GM21381 (cell line): Measurements from ENCODE around the gene NOL9.
"Not testable (repeated sequence)": the region's sequence is repeated elsewhere in the genome, so short reads cannot be mapped to it uniquely, and the experiment has no call there.

ENCODE experiments used
- ATAC-seq: cut with Tn5 transposase; IDR thresholded peaks from one replicate; pipeline ENCODE4 v1.9.1; 2021; ENCODE audit warnings: mild to moderate bottlenecking, moderate library complexity; ENCODE audit not compliant: unreplicated experiment

NOL9 gene

DNA sequence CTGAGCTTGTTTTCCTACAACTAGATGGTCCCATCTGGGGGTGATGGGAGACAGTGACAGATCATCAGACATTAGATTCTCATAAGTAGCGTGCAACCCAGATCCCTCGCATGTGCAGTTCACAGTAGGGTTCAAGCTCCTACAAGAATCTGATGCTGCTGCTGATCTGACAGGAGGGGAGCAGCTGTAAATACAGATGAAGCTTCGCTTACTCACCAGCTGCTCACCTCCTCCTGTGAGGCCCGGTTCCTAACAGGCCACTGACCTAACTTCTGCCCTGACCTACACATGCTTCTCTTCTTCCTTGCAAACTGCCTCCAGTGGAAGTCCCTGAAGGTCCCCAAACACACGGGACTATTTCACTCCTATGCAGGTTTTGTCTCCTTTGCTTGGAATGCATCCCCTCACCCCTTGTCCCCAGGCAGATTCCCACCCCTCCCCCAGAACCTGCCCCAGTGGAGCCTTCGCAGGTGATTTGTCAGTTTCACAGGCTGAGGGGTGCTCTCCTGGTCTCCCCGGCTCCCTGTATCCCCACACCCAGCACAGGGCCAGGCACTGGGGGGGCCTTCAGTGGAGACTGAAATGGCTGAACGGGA lies 19.8 kb upstream of the NOL9 start:
- no peak for ATAC-seq

DNA sequence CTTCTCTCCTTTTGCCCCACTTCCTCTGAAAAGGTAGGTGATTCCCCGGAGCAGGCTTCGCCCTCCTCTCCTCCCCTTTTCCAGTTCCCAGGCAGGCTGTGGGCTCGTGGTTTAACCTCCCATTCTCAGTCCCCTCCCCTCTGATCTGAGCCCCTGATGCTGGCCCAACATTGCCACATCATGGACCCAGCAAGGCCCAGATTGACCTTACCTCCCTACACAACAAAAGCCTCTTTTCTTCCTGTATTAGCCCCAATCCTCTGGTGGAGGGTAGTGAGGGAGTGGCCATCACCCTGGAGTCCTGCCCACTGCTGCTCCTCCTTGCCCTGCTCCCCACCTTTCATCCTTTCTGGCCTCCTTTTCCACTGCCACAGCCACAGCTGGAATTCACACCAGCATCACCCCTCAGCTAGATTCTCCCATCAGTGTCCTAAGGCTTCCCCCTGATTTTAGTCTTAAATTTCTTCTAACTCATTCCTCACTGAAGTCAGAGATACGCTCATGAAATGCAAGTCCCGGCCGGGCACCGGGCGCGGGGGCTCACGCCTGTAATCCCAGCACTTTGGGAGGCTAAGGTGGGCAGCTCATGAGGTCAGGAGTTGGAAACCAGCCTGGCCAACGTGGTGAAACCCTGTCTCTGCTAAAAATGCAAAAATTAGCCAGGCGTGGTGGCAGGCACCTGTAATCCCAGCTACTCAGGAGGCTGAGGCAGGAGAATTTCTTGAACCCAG lies 18.5 kb upstream of the NOL9 start:
- ATAC-seq: no peak

DNA sequence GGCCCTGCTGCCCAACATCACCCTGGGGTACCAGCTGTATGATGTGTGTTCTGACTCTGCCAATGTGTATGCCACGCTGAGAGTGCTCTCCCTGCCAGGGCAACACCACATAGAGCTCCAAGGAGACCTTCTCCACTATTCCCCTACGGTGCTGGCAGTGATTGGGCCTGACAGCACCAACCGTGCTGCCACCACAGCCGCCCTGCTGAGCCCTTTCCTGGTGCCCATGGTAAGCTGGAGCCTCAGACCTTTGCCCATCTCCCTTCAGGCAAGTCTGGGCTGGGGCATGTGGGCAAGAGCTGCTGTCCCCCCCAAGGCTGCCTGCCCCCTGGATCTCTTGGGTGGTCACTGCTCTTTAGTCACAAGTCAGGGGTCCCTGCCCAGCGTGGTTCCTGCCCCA lies 16.7 kb upstream of the NOL9 start:
- no peak for ATAC-seq

DNA sequence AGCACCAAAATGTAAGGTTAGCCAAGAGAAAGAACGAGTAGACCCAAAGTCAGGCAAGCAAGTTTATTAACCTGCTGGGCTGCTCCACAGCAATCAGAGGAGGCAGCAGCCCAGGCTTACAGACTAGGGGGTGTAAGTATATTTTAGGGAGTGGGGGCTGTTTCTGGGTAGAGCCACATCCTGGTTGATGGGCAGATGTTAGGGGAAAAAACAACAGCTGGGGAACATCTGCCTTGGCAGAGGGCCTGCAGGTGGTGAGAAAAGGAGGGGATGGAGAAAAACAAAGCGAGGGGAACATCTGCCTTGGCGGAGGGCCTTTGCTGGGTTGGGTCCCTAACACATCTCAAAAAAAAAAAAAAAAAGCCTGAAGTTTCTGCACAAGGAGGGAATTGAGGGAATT lies 15.8 kb upstream of the NOL9 start:
- ATAC-seq: no peak

DNA sequence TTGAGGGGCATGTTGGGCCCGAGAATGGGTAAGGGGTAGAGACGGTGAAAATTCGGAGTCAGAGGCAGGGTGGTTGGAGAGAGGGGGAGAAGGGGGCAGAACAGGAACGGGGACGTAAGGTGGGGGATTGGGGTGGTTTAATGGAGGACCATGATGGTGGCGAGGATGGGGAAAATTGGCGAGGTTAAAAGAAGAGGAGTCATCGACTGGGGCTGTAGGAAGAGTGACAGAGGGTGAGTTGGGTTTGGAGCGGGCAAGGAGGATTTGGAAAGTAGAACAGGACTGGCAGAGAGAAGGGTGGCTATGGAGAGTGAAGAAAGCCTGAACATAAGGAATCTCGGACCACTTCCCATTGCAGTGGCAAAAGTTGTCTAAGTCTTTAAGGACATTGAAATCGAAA lies 14.7 kb upstream of the NOL9 start:
- no peak for ATAC-seq

DNA sequence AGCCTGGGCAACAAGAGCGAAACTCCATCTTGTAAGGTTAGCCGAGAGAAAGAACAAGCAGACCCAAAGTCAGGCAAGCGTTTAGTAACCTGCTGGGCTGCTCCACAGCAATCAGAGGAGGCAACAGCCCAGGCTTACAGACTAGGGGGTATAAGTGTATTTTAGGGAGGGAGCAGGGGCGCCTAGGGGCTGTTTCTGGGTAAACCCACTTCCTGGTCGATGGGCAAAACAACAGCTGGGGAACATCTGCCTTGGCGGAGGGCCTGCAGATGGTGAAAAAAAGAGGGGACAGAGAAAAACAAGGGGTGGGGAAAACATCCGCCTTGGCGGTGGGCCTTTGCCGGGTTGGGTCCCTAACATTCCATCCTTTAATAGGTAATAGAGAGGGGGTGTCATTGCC lies 6.0 kb upstream of the NOL9 start:
- ATAC-seq: no peak

DNA sequence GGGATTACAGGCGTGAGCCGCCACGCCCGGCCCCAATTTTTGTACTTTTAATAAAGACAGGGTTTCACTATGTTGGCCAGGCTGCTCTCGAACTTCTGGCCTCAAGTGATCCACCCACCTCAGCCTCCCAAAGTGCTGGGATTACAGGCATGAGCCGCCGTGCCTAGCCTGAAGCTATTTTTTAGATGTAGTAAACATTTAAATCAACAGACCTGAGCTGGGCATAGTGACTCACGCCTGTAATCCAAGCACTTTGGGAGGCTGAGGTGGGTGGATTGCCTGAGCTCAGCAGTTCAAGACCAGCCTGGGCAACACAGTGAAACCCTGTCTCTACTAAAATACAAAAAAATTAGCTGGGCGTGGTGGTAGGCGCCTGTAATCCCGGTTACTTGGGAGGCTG lies 4.8 kb upstream of the NOL9 start:
- ATAC-seq: not testable (repeated sequence)

DNA sequence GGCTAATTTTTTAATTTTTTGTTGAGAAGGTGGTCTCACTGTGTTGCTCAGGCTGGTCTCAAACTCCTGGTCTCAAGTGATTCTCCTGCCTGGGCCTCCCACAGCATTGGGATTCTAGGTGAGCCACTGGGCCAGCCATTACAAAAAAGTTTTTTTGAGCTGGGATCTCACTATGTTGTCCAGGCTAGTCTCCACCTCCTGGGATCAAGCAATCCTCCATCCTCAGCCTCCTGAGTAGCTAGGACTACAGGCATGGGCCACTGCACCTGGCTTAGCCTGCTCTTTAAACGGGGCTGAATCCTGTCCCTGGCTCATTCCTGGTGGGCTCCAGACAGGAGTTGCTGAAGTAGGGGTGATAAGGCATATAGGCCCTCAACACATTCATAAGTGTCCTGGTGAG lies 3.3 kb upstream of the NOL9 start:
- ATAC-seq: no peak

DNA sequence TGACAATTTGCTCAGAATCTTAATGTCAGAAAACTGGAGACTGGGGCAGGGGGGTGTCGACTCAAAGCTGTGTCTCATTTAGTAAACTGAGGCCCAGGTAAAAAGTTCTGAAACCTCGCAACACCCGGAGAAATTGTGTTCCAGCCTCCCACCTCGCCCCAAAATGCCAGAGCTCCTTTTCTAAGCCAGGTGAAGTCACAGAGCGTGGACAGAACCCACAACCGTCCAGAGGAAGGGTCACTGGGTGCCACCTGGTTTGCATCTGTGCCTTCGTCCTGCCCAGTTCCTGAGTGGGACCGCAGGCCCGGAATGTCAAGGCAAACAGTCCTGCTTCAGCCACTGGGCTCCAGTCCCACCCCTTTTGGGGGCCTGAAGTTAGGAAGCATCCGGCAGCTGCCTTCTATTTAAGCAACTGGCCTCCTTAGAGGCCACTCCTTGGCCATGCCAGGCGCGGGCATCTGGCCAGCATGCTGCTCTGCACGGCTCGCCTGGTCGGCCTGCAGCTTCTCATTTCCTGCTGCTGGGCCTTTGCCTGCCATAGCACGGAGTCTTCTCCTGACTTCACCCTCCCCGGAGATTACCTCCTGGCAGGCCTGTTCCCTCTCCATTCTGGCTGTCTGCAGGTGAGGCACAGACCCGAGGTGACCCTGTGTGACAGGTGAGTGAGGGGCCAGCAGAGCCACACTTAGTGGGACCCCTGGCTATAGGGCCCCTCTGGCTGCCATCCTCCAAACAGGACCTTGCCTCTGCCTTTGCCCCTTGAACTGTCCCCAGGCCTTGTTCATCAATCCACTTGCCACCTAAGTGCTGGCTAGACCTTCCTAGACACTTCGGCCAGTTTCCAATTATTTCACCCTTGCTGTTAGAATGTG lies 830 bp upstream of the NOL9 start, which contains the start of gene TAS1R1:
Gene TAS1R1, plus strand, starts transcription at position 401 of the 872 bp plus-strand sequence. Its CDS starts 67 bp downstream, at position 468.
- ATAC-seq: no peak

DNA sequence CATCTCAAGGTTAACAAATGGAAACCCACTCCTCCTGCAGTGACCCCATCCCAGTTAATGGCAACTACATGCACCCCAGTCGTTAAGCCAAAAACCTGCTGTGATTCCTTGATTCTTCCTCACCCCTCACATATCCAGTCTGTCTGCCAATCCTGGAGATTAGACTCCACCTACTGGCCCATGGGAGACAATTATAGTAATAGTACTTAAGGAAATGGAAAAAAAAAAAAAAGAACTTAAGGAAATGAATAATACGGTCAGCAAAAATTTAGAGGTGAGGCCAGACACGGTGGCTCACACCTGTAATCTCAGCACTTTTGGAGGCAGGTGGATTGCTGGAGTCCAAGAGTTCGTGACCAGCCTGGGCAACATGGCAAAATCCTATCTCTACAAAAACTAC lies 7.0 kb downstream of the NOL9 start:
- no peak for ATAC-seq

DNA sequence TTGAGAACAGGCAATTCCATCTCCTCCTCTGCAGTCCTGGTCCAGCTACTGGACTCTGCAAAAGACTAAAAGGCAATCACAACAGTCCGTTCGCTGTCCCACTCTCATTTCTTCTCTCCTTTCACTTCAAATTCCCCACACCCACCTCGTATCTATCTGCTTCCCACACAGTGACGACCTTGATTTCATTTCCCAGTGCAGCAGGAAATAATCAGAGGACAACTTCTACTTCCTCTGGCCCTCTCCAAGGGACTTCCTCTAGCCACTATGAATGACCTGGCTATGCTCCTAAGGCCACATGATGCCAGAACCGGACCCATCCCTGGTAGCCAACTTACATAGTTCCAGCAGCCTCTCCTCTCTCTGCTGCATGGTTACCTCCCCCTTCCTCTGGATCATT lies 8.0 kb downstream of the NOL9 start:
- no peak for ATAC-seq

DNA sequence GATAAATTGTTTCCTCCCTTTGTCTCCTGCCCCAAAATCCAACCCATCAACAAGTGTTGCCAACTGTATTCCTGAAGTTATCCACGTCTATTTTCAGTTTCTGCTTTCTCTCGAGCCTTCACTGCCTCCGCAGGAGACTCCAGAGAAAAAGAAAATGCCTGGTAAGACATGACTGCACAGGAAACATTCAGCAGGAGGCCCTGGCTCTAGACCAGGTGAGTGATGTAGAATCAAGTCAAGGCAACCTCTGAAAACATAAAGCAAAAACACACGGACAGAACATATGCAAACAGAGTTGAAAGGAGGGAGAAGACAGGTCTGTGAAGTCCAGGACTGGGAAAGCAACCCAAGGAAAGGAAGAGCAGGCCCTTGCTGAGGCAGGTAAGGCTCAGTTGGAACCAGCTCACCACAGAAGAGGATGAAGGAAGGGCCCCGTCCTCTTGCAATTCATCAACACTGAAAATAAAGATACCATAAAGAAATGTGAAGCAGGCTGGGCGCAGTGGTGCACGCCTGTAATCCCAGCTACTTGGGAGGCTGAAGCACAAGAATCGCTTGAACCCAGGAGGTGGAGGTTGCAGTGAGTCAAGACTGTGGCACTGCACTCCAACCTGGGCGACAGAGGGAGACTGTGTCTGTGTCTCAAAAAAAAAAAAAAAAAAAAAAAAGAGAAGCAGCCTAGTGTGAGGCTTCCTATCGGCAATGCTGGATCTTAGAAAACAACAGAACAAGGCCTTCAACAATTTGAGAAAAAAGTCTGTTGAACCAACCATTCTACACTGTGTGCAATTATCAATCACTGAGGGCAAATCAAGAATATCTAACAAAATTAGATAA lies 8.8 kb downstream of the NOL9 start:
- ATAC-seq: no peak

DNA sequence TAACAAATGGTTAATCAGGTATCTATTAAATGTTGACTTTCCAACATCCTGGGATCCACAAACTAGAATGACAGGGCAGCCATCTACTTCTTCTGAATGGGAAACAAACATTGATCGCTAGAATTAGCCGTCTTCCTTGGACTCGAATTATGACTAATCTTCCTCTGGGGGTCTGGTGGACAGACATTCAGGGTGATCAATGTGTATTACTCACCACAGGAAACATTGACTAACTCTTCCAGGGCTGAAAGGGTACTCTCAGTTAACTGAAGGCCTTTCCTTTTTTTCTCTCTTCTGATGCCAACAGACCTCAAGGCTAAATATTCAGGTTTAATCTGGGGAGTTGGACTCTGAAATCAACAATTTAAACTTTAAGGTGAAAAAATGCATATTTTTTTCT lies 9.5 kb downstream of the NOL9 start:
- ATAC-seq: no peak

DNA sequence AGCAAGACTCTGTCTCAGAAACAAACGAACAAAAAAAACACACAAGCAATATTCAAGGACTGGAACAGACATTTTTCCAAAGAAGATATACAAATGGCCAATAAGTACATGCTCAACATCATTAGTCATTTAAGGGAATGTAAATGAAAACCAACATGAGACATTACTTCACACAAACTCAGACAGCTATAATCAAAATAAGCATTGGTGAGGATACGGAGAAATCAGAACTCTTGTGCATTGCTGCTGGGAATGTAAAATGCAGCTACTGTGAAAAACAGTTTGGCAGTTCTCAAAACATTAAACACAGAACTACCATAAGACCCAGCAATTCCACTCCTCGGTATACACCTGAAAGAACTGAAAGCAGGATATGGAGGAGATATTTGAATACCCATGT lies 15.4 kb downstream of the NOL9 start:
- no peak for ATAC-seq

DNA sequence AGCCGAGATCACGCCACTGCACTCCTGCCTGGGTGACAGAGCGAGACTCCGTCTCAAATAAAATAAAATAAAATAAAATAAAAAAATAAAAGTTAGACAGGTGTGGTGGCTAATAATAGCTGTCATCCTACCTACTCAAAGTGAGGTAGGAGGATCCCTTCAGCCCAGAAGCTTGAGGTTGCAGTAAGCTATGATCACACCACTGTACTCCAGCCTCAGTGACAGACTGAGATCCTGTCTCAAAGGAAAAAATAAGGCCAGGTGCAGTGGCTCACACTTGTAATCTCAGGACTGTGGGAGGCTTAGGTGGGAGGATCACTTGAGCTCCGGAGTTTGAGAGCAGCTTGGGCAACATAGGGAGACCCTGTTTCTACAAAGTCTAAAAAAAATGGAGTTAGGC lies 18.0 kb downstream of the NOL9 start:
- ATAC-seq: no peak

DNA sequence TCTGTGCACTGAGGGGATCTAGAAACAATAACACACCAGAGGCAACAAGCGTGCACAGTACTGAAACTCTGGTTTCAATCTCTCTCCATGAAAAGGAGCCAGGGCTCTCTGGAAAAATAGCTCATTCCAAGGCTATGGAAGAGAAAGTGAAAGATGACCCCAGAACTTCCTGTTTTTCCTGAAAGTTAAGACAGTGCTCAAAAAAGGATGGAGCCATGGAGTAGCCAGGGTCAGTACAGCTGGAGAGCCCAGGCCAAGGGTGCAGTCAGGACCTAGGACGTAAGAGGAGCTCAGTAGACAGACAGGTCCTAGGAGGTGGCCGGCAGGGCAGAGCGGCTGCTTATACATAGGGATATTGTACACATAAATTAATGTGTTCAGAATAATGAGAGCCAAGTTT lies 19.1 kb downstream of the NOL9 start:
- no peak for ATAC-seq

DNA sequence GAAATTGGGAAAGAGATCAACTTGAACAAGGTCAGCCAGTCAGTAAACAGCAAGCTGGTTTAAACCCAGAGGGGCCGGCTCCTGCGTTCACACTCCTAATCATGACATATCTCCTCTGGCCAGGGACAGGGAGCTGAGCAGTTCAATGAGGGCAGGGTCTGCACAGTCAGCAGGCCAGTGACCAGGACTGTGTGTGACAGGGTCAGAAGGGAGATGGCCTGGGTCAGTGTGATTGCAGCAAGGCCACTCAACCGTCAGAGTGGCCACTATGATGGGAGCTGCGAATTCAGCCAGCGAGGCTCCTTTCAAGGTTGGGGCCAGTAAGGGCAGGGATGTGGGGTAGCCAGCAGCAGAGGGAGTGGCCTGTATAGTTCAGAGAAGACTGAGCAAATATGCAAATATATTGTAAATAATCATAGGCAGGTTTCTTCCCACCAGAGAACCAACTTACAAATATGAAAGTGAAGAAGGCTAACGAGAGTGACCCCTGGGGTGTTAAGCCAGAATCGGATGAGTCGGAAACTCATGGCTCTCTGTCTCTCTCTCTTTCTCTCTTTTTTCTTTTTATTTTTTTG lies 20.0 kb downstream of the NOL9 start:
- ATAC-seq: no peak

DNA sequence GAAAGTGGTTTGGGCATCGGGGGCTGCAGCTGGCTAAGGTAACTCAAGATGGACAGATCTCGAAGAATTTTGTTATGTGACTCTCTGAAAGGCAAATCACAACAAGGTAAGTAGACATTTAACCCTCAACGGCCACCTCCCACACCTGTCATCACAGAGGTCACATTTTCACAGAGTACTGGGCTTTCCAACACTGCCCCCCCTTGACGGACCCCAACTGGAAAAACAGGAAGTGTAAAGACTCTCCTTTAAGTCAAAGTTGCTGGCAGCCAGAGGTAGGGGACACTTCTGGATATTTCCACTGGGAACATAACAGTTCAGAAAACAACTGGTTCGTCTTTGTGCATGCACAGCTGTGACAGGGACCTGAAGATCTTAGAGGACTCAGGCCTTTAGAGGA lies 22.3 kb downstream of the NOL9 start:
- no peak for ATAC-seq

DNA sequence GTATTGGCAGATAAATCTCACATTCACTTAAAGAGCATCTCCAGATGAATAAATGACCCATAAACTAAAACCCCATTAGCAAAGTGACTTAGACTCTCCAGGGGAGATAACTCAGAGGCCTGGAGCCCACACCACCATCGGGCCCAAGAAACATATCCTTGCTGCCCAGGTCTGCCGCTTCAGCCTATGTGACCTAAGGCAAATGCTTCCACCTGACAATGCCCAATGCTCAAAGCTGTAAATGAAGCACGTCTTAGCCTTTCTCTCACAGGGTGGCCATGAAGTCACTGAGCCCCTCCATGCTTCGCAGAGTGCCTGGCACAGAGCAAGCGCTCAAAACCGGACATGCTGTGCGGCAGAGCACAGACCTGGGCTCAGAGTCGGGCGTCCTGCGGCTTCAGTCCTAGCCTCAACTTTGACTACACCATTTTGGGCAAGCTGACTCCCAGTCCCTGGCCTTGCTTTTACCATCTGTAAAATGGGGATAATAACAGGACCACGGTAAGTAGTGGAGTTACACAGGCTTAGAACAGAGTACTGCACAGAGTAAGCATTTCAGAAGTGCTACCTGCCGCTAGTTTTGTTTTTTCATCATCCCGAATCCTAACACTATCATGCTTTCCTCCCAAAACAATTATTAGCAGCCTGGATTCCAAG lies 23.7 kb downstream of the NOL9 start:
- ATAC-seq: no peak

DNA sequence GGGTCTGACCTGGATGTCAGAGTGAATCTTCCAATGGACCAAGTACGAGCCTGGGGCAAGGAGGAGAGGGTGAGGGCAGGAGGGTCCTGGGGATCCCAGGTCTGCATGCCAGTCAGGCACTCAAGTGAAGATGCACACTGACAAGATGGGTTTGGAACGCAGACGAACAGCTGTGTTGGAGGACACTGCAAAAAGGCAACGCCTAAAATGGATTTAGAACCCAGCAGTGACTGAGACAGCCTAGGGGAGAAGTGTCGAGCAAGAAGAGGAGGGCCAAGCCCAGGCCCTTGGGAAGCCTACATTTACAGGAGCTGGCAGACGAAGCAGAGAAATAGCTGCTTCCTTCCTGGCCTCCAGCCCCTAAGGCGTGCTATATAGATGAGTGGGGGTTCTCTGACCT lies 25.8 kb downstream of the NOL9 start:
- ATAC-seq: no peak
